Measurements from ENCODE around the gene FAM120AOS. TPM values are rescaled to one million over a fixed set of nuclear protein-coding genes. Genes with fewer than 3 reads are reported as not detected.

FAM120AOS gene
- total and polyA plus RNA-seq, 2 of the 8 experiments (the other 6 are each of a cell fraction or from before 2014, with no cell fraction given), result 29.6 to 37.6 TPM

GRCh38 chr9:93431539-93432105 is 21.8 kb downstream of the FAM120AOS start:
- H2AFZ ChIP-seq (ENCODE audit: low read length), result no peak overlapping the region
- no peaks in the 10 kb centered on the region for H3K36me3 ChIP-seq (ENCODE audit: control insufficient read depth in 2 of 4, insufficient read depth in 4 of 4, low read length in 3 of 4)
- no peak overlapping the region for H2BK12ac ChIP-seq (ENCODE audit: low read depth, low read length)
- H4K5ac ChIP-seq (ENCODE audit: insufficient read length, low read depth, low read length), result no peak overlapping the region
- no peak overlapping the region for H2BK120ac ChIP-seq (replicated peaks; ENCODE audit: low read depth, low read length)
- no peaks in the 10 kb centered on the region for H3K23me2 ChIP-seq (ENCODE audit: low read depth, low read length)
- H3K9me3 ChIP-seq (ENCODE audit: insufficient read depth in 2 of 2, low read depth in 1 of 2, low read length in 1 of 2), result no peaks in the 10 kb centered on the region
- no peak overlapping the region for H3K4me3 ChIP-seq (ENCODE audit: extremely low read depth in 1 of 4, insufficient read depth in 2 of 4, low read depth in 3 of 4, low read length in 4 of 4)
- no peak overlapping the region for H2BK15ac ChIP-seq (ENCODE audit: low read length)
- no peak for DNase-seq (ENCODE audit: low read depth in 1 of 2, low spot score in 2 of 2)
- no peak overlapping the region for H4K8ac ChIP-seq (ENCODE audit: extremely low read depth, insufficient read depth, low read length)
- no peak overlapping the region for H2BK5ac ChIP-seq (ENCODE audit: low read depth, low read length)
- no peaks in the 10 kb centered on the region for H3K79me2 ChIP-seq (ENCODE audit: control insufficient read depth in 1 of 2, insufficient read depth in 2 of 2, low read length in 2 of 2)
- POLR2A ChIA-PET (ENCODE audit: partially characterized antibody), result no interaction called here
- CTCF ChIA-PET (ENCODE audit: partially characterized antibody), result interaction anchor here (0.6 kb wide), 1 partner anchor 132 kb away, joined by 5 read pairs; no protein-coding TSS in a partner anchor
- H2BK20ac ChIP-seq (ENCODE audit: low read length), result no peak overlapping the region
- H3K4me2 ChIP-seq (ENCODE audit: insufficient read depth in 1 of 2, low read depth in 2 of 2, low read length in 2 of 2), result no peak overlapping the region
- no peaks in the 10 kb centered on the region for H4K20me1 ChIP-seq (replicated peaks in 1 of 2; ENCODE audit: control insufficient read depth in 1 of 2, insufficient read depth in 2 of 2, low read length in 2 of 2)
- FAIRE-seq, result no peak
- no peak overlapping the region for H3K4ac ChIP-seq (replicated peaks; ENCODE audit: insufficient read length, low read depth, low read length)
- H3K9ac ChIP-seq (replicated peaks in 1 of 4; ENCODE audit: extremely low read depth in 1 of 4, low read depth in 3 of 4, low read length in 3 of 4), result no peak overlapping the region
- WGBS, 2 experiments (ENCODE audit: extremely low coverage in 1 of 2, insufficient coverage in 1 of 2, insufficient read length in 1 of 2, insufficient replicate concordance in 2 of 2, low coverage in 1 of 2, low lambda C conversion rate in 2 of 2, missing lambda C conversion rate in 1 of 2), result 86% methylated on average over 5 of the region's 5 CpGs; no CpG with 5 or more reads in 1 of the 2 experiments
- no peak overlapping the region for H3K27ac ChIP-seq (ENCODE audit: low read depth, low read length)
- H3K56ac ChIP-seq (replicated peaks; ENCODE audit: insufficient read length, low read depth, low read length), result no peak overlapping the region
- H3K27me3 ChIP-seq (replicated peaks in 1 of 4; ENCODE audit: control insufficient read depth in 3 of 4, extremely low read depth in 1 of 4, insufficient read depth in 3 of 4, low read length in 3 of 4), result no peaks in the 10 kb centered on the region
- H2AK5ac ChIP-seq (ENCODE audit: low read depth, low read length), result no peak overlapping the region
- no peaks in the 10 kb centered on the region for H3K79me1 ChIP-seq (ENCODE audit: low read depth, low read length)
- no peak overlapping the region for H3K23ac ChIP-seq (ENCODE audit: insufficient read length)
- H4K91ac ChIP-seq (replicated peaks; ENCODE audit: insufficient read length, low read length), result no peak overlapping the region
- H3K14ac ChIP-seq (ENCODE audit: insufficient read length), result no peak overlapping the region
- no peaks in the 10 kb centered on the region for H3K4me1 ChIP-seq (replicated peaks in 1 of 4; ENCODE audit: control insufficient read depth in 3 of 4, insufficient read depth in 4 of 4, low read length in 3 of 4)
- no peak overlapping the region for H3K18ac ChIP-seq (ENCODE audit: extremely low read depth, low read length)
- no peak for TF ChIP-seq SP1 (IDR thresholded peaks at IDR 0.05; ENCODE audit: low read depth, low read length)
- TF ChIP-seq BRCA1 (IDR thresholded peaks at IDR 0.05; ENCODE audit: low read depth, low read length), result no peak
- no peak for TF ChIP-seq KDM1A (IDR thresholded peaks at IDR 0.05; ENCODE audit: borderline replicate concordance, low read length)
- no peak for TF ChIP-seq POLR2A (IDR thresholded peaks at IDR 0.05; ENCODE audit: control extremely low read depth in 1 of 2, low read depth in 2 of 2, low read length in 2 of 2)
- no peak for TF ChIP-seq TBP (IDR thresholded peaks at IDR 0.05; ENCODE audit: low read depth, low read length)
- TF ChIP-seq RAD21 (IDR thresholded peaks at IDR 0.05 in 1 of 2, conservative IDR thresholded peaks at IDR 0.05 in 1 of 2; ENCODE audit: low read depth in 2 of 2, low read length in 2 of 2), result no peak
- TF ChIP-seq, protein P1, sequence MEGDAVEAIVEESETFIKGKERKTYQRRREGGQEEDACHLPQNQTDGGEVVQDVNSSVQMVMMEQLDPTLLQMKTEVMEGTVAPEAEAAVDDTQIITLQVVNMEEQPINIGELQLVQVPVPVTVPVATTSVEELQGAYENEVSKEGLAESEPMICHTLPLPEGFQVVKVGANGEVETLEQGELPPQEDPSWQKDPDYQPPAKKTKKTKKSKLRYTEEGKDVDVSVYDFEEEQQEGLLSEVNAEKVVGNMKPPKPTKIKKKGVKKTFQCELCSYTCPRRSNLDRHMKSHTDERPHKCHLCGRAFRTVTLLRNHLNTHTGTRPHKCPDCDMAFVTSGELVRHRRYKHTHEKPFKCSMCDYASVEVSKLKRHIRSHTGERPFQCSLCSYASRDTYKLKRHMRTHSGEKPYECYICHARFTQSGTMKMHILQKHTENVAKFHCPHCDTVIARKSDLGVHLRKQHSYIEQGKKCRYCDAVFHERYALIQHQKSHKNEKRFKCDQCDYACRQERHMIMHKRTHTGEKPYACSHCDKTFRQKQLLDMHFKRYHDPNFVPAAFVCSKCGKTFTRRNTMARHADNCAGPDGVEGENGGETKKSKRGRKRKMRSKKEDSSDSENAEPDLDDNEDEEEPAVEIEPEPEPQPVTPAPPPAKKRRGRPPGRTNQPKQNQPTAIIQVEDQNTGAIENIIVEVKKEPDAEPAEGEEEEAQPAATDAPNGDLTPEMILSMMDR (IDR thresholded peaks at IDR 0.05; ENCODE audit: control extremely low read depth in 1 of 3, insufficient read depth in 1 of 3, low read depth in 1 of 3, low read length in 3 of 3), result no peak
- TF ChIP-seq SAP30 (IDR thresholded peaks at IDR 0.05; ENCODE audit: insufficient read depth, insufficient replicate concordance, low read length), result no peak
- no peak for TF ChIP-seq JUND (IDR thresholded peaks at IDR 0.05; ENCODE audit: low read length)
- no peak for TF ChIP-seq RBBP5 (IDR thresholded peaks at IDR 0.05; ENCODE audit: borderline replicate concordance, low read depth, low read length)
- no peak for TF ChIP-seq KDM5A (IDR thresholded peaks at IDR 0.05; ENCODE audit: low read length)
